PFSK-1 (cell line): Measurements from ENCODE around the gene FGGY.

Experiments
- POLR2AphosphoS5 ChIP-seq: IDR thresholded peaks from 2 replicates; pipeline ENCODE4 v1.6.1; 2012; ENCODE audit warnings: low read depth, mild to moderate bottlenecking, control low read depth, low read length, moderate library complexity
- SIN3A ChIP-seq: IDR thresholded peaks from 2 replicates; pipeline ENCODE4 v1.6.1; 2012; ENCODE audit warnings: mild to moderate bottlenecking, low read length, moderate library complexity, borderline replicate concordance; ENCODE audit not compliant: insufficient read depth
- TAF1 ChIP-seq: IDR thresholded peaks from 2 replicates; pipeline ENCODE4 v1.6.1; 2012; ENCODE audit warnings: low read length, control low read depth, borderline replicate concordance; ENCODE audit not compliant: insufficient read depth
- TF ChIP-seq, protein P1 (sequence below), 2 experiments: IDR thresholded peaks; 2 replicates each; pipeline versions ENCODE4 v1.6.1 to v1.8.0; 2011 to 2012; ENCODE audit warnings: low read depth in 2 of 2, low read length in 2 of 2, control low read depth in 1 of 2, inconsistent platforms in 1 of 2, mild to moderate bottlenecking in 1 of 2, moderate library complexity in 1 of 2; ENCODE audit not compliant: insufficient read depth in 1 of 2

DNA sequence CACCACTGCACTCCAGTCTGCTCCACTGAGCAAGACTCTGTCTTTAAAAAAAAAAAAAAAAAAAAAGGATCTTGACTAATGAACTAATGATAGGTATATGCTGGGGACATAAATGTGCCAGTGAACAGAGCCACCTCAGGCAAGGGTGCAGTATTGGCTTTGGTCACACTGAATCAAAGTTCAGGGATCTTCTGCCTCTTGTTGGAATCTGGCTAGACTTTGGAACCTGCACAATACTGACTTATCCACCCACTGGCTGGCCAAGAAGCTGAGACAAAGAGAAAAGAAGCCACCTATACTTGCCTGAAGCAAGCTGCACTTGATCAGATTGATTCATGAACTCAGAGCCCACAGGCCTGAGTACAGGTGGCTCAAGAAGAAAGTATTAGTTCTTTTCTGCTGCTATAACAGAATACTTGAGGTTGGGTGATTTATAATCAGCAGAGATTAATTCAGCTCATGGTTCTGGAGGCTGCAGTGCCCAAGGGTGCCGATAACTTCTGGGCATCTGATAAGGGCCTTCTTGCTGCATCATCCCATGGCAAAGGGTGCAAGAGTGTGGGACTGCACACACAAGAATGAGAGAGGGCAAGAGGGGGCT is 172.0 kb downstream of the FGGY start:
- TF ChIP-seq SIN3A (no peak), POLR2AphosphoS5 (no peak), TAF1 (no peak)
- TF ChIP-seq, protein P1, sequence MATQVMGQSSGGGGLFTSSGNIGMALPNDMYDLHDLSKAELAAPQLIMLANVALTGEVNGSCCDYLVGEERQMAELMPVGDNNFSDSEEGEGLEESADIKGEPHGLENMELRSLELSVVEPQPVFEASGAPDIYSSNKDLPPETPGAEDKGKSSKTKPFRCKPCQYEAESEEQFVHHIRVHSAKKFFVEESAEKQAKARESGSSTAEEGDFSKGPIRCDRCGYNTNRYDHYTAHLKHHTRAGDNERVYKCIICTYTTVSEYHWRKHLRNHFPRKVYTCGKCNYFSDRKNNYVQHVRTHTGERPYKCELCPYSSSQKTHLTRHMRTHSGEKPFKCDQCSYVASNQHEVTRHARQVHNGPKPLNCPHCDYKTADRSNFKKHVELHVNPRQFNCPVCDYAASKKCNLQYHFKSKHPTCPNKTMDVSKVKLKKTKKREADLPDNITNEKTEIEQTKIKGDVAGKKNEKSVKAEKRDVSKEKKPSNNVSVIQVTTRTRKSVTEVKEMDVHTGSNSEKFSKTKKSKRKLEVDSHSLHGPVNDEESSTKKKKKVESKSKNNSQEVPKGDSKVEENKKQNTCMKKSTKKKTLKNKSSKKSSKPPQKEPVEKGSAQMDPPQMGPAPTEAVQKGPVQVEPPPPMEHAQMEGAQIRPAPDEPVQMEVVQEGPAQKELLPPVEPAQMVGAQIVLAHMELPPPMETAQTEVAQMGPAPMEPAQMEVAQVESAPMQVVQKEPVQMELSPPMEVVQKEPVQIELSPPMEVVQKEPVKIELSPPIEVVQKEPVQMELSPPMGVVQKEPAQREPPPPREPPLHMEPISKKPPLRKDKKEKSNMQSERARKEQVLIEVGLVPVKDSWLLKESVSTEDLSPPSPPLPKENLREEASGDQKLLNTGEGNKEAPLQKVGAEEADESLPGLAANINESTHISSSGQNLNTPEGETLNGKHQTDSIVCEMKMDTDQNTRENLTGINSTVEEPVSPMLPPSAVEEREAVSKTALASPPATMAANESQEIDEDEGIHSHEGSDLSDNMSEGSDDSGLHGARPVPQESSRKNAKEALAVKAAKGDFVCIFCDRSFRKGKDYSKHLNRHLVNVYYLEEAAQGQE (IDR thresholded peaks at IDR 0.05; ENCODE audit: insufficient read depth in 1 of 2, low read depth in 2 of 2, low read length in 2 of 2): no peak
